Measurements from ENCODE around the gene FLVCR2. TPM values are rescaled to one million over a fixed set of nuclear protein-coding genes. Genes with fewer than 3 reads are reported as not detected.

FLVCR2 gene
- total and polyA plus RNA-seq, 2 of the 13 experiments (the other 11 are each of a cell fraction or from before 2014, with no cell fraction given) = 9.9 to 10.5 TPM

DNA sequence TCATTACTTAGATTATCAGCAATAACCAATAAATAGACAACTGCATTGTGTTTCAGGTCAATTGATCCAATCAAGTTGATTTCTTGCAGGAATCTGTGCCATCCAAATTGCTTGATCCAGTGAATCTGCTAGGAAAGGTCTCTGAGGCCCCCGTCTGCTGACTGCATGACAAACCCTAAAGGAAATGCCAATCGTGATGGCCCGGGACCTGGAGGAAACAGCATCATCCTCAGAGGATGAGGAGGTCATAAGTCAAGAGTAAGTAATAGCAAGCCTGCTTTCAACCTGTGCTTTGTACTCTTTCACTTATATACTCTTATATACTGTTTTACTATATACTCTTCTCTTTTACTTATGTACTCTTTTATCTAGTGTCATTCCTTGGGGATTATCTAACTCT is 84.5 kb downstream of the FLVCR2 start:
- CTCF ChIA-PET (ENCODE audit: low intra/inter-chr PET ratio, low total read pairs) = no interaction called here
- POLR2A ChIA-PET = no interaction called here
- no peak overlapping the region; a peak in 1 of 6 replicates for H3K4me3 ChIP-seq (replicated peaks in 1 of 3; ENCODE audit: insufficient read depth in 1 of 3, low read depth in 2 of 3, low read length in 3 of 3)

More for the DNA sequence above, 84.5 kb downstream of the FLVCR2 start:
- H3K27me3 ChIP-seq (ENCODE audit: control insufficient read depth in 1 of 2, insufficient read depth in 2 of 2, low read length in 2 of 2) = no peaks in the 10 kb centered on the region; a peak in 1 of 5 replicates
- in situ Hi-C loops (cut with HindIII; ENCODE audit: extremely low pct_ligation_motif_present, low pct_unique_long_range_greater_than_20kb) (no loop called here), intact Hi-C loops (cut with micrococcal nuclease; ENCODE audit: unreplicated experiment) (no loop called here)
- no peaks in the 10 kb centered on the region for H4K20me1 ChIP-seq (ENCODE audit: insufficient read depth, low read length)
- no peak for DNase-seq (ENCODE audit: low spot score)
- BruUV-seq (replicated peaks) = no TSS peak
- H3K36me3 ChIP-seq (replicated peaks in 1 of 2; ENCODE audit: control insufficient read depth in 1 of 2, insufficient read depth in 2 of 2, low read length in 2 of 2) = peaks cover 2 to 7% of the 10 kb centered on the region in 2 experiments; a peak in 4 of 5 replicates
- no peak overlapping the region for H3K9ac ChIP-seq (ENCODE audit: insufficient read depth, low read depth, low read length)
- H3K4me2 ChIP-seq (ENCODE audit: low read depth, low read length) = no peak overlapping the region
- TF ChIP-seq, protein P1, sequence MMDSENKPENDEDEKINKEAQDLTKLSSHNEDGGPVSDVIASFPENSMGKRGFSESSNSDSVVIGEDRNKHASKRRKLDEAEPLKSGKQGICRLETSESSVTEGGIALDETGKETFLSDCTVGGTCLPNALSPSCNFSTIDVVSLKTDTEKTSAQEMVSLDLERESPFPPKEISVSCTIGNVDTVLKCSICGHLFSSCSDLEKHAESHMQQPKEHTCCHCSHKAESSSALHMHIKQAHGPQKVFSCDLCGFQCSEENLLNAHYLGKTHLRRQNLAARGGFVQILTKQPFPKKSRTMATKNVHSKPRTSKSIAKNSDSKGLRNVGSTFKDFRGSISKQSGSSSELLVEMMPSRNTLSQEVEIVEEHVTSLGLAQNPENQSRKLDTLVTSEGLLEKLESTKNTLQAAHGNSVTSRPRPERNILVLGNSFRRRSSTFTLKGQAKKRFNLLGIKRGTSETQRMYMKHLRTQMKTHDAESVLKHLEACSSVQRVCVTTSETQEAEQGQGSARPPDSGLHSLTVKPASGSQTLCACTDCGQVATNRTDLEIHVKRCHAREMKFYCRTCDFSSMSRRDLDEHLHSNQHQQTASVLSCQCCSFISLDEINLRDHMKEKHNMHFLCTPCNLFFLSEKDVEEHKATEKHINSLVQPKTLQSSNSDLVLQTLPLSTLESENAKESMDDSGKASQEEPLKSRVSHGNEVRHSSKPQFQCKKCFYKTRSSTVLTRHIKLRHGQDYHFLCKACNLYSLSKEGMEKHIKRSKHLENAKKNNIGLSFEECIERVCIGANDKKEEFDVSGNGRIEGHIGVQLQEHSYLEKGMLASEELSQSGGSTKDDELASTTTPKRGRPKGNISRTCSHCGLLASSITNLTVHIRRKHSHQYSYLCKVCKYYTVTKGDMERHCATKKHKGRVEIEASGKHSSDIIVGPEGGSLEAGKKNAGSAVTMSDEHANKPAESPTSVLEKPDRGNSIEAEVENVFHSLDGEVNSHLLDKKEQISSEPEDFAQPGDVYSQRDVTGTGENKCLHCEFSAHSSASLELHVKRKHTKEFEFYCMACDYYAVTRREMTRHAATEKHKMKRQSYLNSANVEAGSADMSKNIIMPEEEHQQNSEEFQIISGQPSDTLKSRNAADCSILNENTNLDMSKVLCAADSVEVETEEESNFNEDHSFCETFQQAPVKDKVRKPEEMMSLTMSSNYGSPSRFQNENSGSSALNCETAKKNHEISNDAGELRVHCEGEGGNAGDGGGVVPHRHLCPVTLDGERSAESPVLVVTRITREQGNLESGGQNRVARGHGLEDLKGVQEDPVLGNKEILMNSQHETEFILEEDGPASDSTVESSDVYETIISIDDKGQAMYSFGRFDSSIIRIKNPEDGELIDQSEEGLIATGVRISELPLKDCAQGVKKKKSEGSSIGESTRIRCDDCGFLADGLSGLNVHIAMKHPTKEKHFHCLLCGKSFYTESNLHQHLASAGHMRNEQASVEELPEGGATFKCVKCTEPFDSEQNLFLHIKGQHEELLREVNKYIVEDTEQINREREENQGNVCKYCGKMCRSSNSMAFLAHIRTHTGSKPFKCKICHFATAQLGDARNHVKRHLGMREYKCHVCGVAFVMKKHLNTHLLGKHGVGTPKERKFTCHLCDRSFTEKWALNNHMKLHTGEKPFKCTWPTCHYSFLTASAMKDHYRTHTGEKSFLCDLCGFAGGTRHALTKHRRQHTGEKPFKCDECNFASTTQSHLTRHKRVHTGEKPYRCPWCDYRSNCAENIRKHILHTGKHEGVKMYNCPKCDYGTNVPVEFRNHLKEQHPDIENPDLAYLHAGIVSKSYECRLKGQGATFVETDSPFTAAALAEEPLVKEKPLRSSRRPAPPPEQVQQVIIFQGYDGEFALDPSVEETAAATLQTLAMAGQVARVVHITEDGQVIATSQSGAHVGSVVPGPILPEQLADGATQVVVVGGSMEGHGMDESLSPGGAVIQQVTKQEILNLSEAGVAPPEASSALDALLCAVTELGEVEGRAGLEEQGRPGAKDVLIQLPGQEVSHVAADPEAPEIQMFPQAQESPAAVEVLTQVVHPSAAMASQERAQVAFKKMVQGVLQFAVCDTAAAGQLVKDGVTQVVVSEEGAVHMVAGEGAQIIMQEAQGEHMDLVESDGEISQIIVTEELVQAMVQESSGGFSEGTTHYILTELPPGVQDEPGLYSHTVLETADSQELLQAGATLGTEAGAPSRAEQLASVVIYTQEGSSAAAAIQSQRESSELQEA (CRISPR knock-in tag; IDR thresholded peaks at IDR 0.05; ENCODE audit: not compliant biosample characterization) = no peak
- TF ChIP-seq HDAC2 (CRISPR knock-in tag; IDR thresholded peaks at IDR 0.05) = no peak
- TF ChIP-seq ZNF326 (CRISPR knock-in tag; IDR thresholded peaks at IDR 0.05; ENCODE audit: borderline replicate concordance) = no peak
- no peak for TF ChIP-seq ZFYVE20 (CRISPR knock-in tag; IDR thresholded peaks at IDR 0.05; ENCODE audit: borderline replicate concordance, low read depth)
- TF ChIP-seq KDM4B (CRISPR knock-in tag; IDR thresholded peaks at IDR 0.05) = no peak
- no peak for TF ChIP-seq BHLHE40 (IDR thresholded peaks at IDR 0.05; ENCODE audit: low read length)
- no peak for TF ChIP-seq ZNF484 (CRISPR knock-in tag; IDR thresholded peaks at IDR 0.05; ENCODE audit: borderline replicate concordance, low read depth)
- no peak overlapping the region for H3K27ac ChIP-seq (ENCODE audit: extremely low read length, insufficient read depth, low read length)
- 95% methylated on average over 3 of the region's 3 CpGs for WGBS (ENCODE audit: low lambda C conversion rate)
- ATAC-seq = no peak
- H2AFZ ChIP-seq (ENCODE audit: low read length) = no peak overlapping the region
- no peak for FAIRE-seq
- no peaks in the 10 kb centered on the region for H3K9me3 ChIP-seq (ENCODE audit: low read length)
- H3K4me1 ChIP-seq (ENCODE audit: insufficient read depth, low read length) = peaks cover 23% of the 10 kb centered on the region
- H3K79me2 ChIP-seq (ENCODE audit: insufficient read depth, low read length) = peaks cover 37% of the 10 kb centered on the region

All from HepG2 (cell line).